Measurements from ENCODE around the gene TMC7.

Gene TMC7

DNA sequence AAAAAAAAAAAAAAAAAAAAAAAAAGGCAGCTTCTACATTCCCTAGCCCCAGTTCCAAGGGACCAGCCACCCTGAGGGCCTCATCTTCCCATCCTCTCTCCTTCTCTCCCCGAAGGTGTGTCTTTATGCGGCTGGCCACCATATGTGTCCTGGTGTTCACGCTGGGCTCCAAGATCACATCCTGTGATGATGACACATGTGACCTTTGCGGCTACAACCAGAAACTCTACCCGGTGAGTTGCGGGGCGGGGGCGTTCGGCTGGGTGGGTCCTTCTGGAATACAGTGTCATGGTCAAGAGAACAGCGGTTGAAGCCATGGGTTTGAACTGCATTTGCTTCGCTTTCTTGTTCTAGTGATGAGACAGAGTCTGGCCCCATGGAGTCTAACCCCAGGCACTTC lies 61.0 kb downstream of the TMC7 start:
- no peaks in the 10 kb centered on the region for H3K4me1 ChIP-seq (ENCODE audit: insufficient read depth, low read length, poor library complexity, severe bottlenecking)

DNA sequence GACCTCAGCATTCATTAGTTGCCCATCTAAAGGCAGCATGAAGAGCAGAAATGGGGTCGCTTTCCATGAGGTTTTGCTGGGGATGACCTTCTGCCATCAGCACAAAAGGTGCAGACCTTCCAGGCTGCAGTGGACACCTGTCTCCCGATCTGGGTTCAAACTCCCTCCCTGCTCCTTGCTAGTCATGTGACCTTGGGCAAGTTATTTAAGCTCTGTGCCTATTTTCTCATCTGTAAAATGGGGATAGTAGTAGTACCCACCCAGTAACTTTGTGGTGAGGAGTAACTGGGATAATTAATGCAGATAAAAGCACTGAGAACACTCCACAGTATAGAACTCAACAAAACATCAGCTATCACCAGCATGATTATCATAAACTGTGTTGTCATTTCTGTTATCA lies 62.3 kb downstream of the TMC7 start:
- H3K4me1 ChIP-seq (ENCODE audit: insufficient read depth, low read length, poor library complexity, severe bottlenecking), result no peaks in the 10 kb centered on the region
- TF ChIP-seq, protein P1, sequence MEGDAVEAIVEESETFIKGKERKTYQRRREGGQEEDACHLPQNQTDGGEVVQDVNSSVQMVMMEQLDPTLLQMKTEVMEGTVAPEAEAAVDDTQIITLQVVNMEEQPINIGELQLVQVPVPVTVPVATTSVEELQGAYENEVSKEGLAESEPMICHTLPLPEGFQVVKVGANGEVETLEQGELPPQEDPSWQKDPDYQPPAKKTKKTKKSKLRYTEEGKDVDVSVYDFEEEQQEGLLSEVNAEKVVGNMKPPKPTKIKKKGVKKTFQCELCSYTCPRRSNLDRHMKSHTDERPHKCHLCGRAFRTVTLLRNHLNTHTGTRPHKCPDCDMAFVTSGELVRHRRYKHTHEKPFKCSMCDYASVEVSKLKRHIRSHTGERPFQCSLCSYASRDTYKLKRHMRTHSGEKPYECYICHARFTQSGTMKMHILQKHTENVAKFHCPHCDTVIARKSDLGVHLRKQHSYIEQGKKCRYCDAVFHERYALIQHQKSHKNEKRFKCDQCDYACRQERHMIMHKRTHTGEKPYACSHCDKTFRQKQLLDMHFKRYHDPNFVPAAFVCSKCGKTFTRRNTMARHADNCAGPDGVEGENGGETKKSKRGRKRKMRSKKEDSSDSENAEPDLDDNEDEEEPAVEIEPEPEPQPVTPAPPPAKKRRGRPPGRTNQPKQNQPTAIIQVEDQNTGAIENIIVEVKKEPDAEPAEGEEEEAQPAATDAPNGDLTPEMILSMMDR (conservative IDR thresholded peaks at IDR 0.05; ENCODE audit: low read length), result no peak
- TF ChIP-seq EZH2phosphoT487 (IDR thresholded peaks at IDR 0.05; ENCODE audit: borderline replicate concordance), result no peak
- no peaks in the 10 kb centered on the region for H3K79me2 ChIP-seq (ENCODE audit: insufficient read depth, low read length)
- H3F3A ChIP-seq (ENCODE audit: low read depth), result no peaks in the 10 kb centered on the region
- H3K4me2 ChIP-seq (ENCODE audit: low read depth, low read length, poor library complexity, severe bottlenecking), result no peak overlapping the region
- H2AFZ ChIP-seq (ENCODE audit: low read length), result no peak overlapping the region
- H3K9me3 ChIP-seq (ENCODE audit: insufficient read depth, low read depth, low read length), result no peaks in the 10 kb centered on the region
- no peaks in the 10 kb centered on the region for H3K36me3 ChIP-seq (ENCODE audit: insufficient read depth, low read length)
- no peaks in the 10 kb centered on the region for H3K27me3 ChIP-seq (ENCODE audit: insufficient read depth, low read length, poor library complexity, severe bottlenecking)
- no peaks in the 10 kb centered on the region for H3K9me2 ChIP-seq (replicated peaks; ENCODE audit: low read depth, low read length)
- H3K9ac ChIP-seq (ENCODE audit: low read depth, low read length, poor library complexity, severe bottlenecking), result no peak overlapping the region
- no peak overlapping the region for H3K4me3 ChIP-seq (ENCODE audit: low read length, poor library complexity, severe bottlenecking)
- no peaks in the 10 kb centered on the region for H4K20me1 ChIP-seq (ENCODE audit: insufficient read depth, low read length, poor library complexity, severe bottlenecking)

More for the DNA sequence above, 61.0 kb downstream of the TMC7 start:
- Histone ChIP-seq H3K36me3 (ENCODE audit: insufficient read depth, low read length) (no peaks in the 10 kb centered on the region), H4K20me1 (ENCODE audit: insufficient read depth, low read length, poor library complexity, severe bottlenecking) (no peaks in the 10 kb centered on the region), H2AFZ (ENCODE audit: low read length) (no peak overlapping the region), H3F3A (ENCODE audit: low read depth) (no peaks in the 10 kb centered on the region), H3K27me3 (ENCODE audit: insufficient read depth, low read length, poor library complexity, severe bottlenecking) (no peaks in the 10 kb centered on the region), H3K9ac (ENCODE audit: low read depth, low read length, poor library complexity, severe bottlenecking) (no peak overlapping the region), H3K4me2 (ENCODE audit: low read depth, low read length, poor library complexity, severe bottlenecking) (no peak overlapping the region), H3K4me3 (ENCODE audit: low read length, poor library complexity, severe bottlenecking) (no peak overlapping the region), H3K79me2 (ENCODE audit: insufficient read depth, low read length) (no peaks in the 10 kb centered on the region), H3K9me3 (ENCODE audit: insufficient read depth, low read depth, low read length) (no peaks in the 10 kb centered on the region), H3K9me2 (replicated peaks; ENCODE audit: low read depth, low read length) (no peaks in the 10 kb centered on the region)
- TF ChIP-seq, protein P1 (conservative IDR thresholded peaks at IDR 0.05; ENCODE audit: low read length), result no peak

DNA sequence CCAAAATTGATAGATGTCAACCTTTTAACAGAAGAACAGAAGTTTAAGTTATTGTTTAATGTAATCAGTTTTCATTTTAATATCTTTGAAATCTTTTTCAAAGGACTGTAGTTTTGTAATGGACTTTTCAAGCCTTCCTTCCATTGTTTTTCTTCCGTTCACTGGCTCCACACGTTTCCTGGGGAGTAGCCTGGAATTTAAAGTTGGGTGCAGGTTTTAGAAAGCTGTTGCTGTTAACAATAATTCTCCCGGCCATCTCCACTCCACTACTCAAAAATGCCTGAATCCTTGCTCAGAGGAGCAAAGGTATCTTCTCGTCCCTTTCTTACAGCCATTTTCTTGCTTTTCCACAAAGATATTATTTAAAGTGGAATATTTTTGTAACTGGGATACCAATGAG lies 79.0 kb downstream of the TMC7 start:
- Histone ChIP-seq H3K9ac (ENCODE audit: low read depth, low read length, poor library complexity, severe bottlenecking) (no peak overlapping the region), H3K4me2 (ENCODE audit: low read depth, low read length, poor library complexity, severe bottlenecking) (no peak overlapping the region), H3K4me1 (ENCODE audit: insufficient read depth, low read length, poor library complexity, severe bottlenecking) (no peaks in the 10 kb centered on the region), H3K79me2 (ENCODE audit: insufficient read depth, low read length) (no peaks in the 10 kb centered on the region), H3K9me3 (ENCODE audit: insufficient read depth, low read depth, low read length) (no peaks in the 10 kb centered on the region), H4K20me1 (ENCODE audit: insufficient read depth, low read length, poor library complexity, severe bottlenecking) (no peaks in the 10 kb centered on the region), H3F3A (ENCODE audit: low read depth) (no peaks in the 10 kb centered on the region), H3K4me3 (ENCODE audit: low read length, poor library complexity, severe bottlenecking) (no peak overlapping the region), H3K36me3 (ENCODE audit: insufficient read depth, low read length) (no peaks in the 10 kb centered on the region), H3K9me2 (replicated peaks; ENCODE audit: low read depth, low read length) (no peaks in the 10 kb centered on the region), H2AFZ (ENCODE audit: low read length) (no peak overlapping the region), H3K27me3 (ENCODE audit: insufficient read depth, low read length, poor library complexity, severe bottlenecking) (no peaks in the 10 kb centered on the region)
- no peak for TF ChIP-seq EZH2phosphoT487 (IDR thresholded peaks at IDR 0.05; ENCODE audit: borderline replicate concordance)
- TF ChIP-seq, protein P1 (conservative IDR thresholded peaks at IDR 0.05; ENCODE audit: low read length), result no peak

All from Loucy (cell line).